SK-N-SH (cell line): ENCODE results near the gene PDE2A. TPM values are rescaled to one million over a fixed set of nuclear protein-coding genes. Genes with fewer than 3 reads are reported as not detected.

Experiments
- CTCF ChIA-PET: fragments of 300-600, 350-600 bp; formaldehyde crosslinking; extraction: SDS; loops from one replicate; lab custom pipeline; 2021; lab: Yijun Ruan, JAX
- POLR2A ChIA-PET: fragments of 350-600 bp; sonication (Branson Sonifier 250); formaldehyde crosslinking; extraction: SDS; loops from one replicate; lab custom pipeline; 2020; ENCODE audit warnings: antibody characterized with exemption, inconsistent platforms; lab: Yijun Ruan, JAX
- DNase-seq: peaks from one replicate; pipeline ENCODE4 v3.0.0; 2012
- H2AFZ ChIP-seq: fragments of 200-600 bp; sonication (generic); 2 replicates; pipeline ENCODE4 v1.8.1; 2016; ENCODE audit warnings: antibody characterized with exemption, mild to moderate bottlenecking, low read depth
- H3F3A ChIP-seq: fragments of 200-600 bp; sonication (generic); replicated peaks from 2 replicates; pipeline ENCODE3; 2016; ENCODE audit warnings: antibody characterized with exemption, mild to moderate bottlenecking; ENCODE audit not compliant: insufficient read depth
- H3K27ac ChIP-seq, 2 experiments: fragments of 200-500 bp in 1 of 2; fragments of 200-600 bp in 1 of 2; sonication (Bioruptor generic) in 1 of 2; sonication (generic), shearing (Covaris generic) in 1 of 2; 2 replicates each; pipeline versions ENCODE4 v1.5.1 to v1.6.1; 2014 to 2016; ENCODE audit warnings: low read depth in 2 of 2, inconsistent platforms in 1 of 2, low read length in 1 of 2, mild to moderate bottlenecking in 1 of 2, mixed read lengths in 1 of 2
- H3K27me3 ChIP-seq: fragments of 200-600 bp; sonication (generic), shearing (Covaris generic); 2 replicates; pipeline ENCODE4 v1.6.1; 2016; ENCODE audit warnings: mixed run types; ENCODE audit not compliant: insufficient read depth
- H3K36me3 ChIP-seq, 2 experiments: fragments of 200-500 bp in 1 of 2; fragments of 200-600 bp in 1 of 2; sonication (Bioruptor generic) in 1 of 2; sonication (generic) in 1 of 2; replicated peaks in 1 of 2; 2 replicates each; pipeline versions ENCODE3 to v1.5.1; 2014 to 2016; ENCODE audit warnings: low read length in 1 of 2, mild to moderate bottlenecking in 1 of 2; ENCODE audit not compliant: insufficient read depth in 2 of 2, control insufficient read depth in 1 of 2
- H3K4me1 ChIP-seq, 2 experiments: fragments of 200-500 bp in 1 of 2; fragments of 200-600 bp in 1 of 2; sonication (Bioruptor generic) in 1 of 2; sonication (generic), shearing (Covaris generic) in 1 of 2; 2 replicates each; pipeline versions ENCODE4 v1.5.1 to v1.6.1; 2014 to 2016; ENCODE audit warnings: low read depth in 1 of 2, low read length in 1 of 2, mixed run types in 1 of 2; ENCODE audit not compliant: insufficient read depth in 2 of 2, control insufficient read depth in 1 of 2
- H3K4me2 ChIP-seq: fragments of 200-600 bp; sonication (generic), shearing (Covaris generic); 2 replicates; pipeline ENCODE4 v1.6.1; 2017; ENCODE audit warnings: mixed run types
- H3K4me3 ChIP-seq, 2 experiments: fragments of 200-500 bp in 1 of 2; fragments of 200-600 bp in 1 of 2; sonication (Bioruptor generic) in 1 of 2; sonication (generic), shearing (Covaris generic) in 1 of 2; 2 replicates each; pipeline versions ENCODE4 v1.5.1 to v1.8.1; 2014 to 2016; ENCODE audit warnings: low read depth in 2 of 2, inconsistent platforms in 1 of 2, low read length in 1 of 2, mild to moderate bottlenecking in 1 of 2, mixed read lengths in 1 of 2, moderate library complexity in 1 of 2
- H3K79me2 ChIP-seq: fragments of 200-600 bp; sonication (generic); 2 replicates; pipeline ENCODE4 v1.8.1; 2017; ENCODE audit warnings: mild to moderate bottlenecking; ENCODE audit not compliant: insufficient read depth
- H3K9ac ChIP-seq: fragments of 200-600 bp; sonication (generic); 2 replicates; pipeline ENCODE4 v1.6.1; 2017; ENCODE audit warnings: mixed run types
- H3K9me2 ChIP-seq: fragments of 200-600 bp; sonication (generic); 2 replicates; pipeline ENCODE4 v1.6.1; 2017; ENCODE audit warnings: mixed run types
- H3K9me3 ChIP-seq: fragments of 200-600 bp; sonication (generic); 2 replicates; pipeline ENCODE4 v1.6.1; 2017; ENCODE audit warnings: mixed run types, mild to moderate bottlenecking, moderate library complexity
- H4K20me1 ChIP-seq: fragments of 200-600 bp; sonication (generic); 2 replicates; pipeline ENCODE4 v1.6.1; 2017; ENCODE audit warnings: mild to moderate bottlenecking, mixed run types; ENCODE audit not compliant: insufficient read depth
- ELF1 ChIP-seq: IDR thresholded peaks from 2 replicates; pipeline ENCODE4 v1.4.0; 2012
- EP300 ChIP-seq, 2 experiments: IDR thresholded peaks; 2 replicates each; pipeline versions ENCODE4 v1.4.0 to v1.6.1; 2012; ENCODE audit warnings: borderline replicate concordance in 1 of 2, low read depth in 1 of 2, low read length in 1 of 2
- EZH2phosphoT487 ChIP-seq: fragments of 200-600 bp; sonication (generic); IDR thresholded peaks from 2 replicates; pipeline ENCODE4 v1.6.1; 2017; ENCODE audit warnings: low read depth, mixed run types, mild to moderate bottlenecking, antibody characterized with exemption, moderate library complexity, borderline replicate concordance
- FOSL2 ChIP-seq: IDR thresholded peaks from 2 replicates; pipeline ENCODE4 v1.4.0; 2012; ENCODE audit warnings: low read depth, mild to moderate bottlenecking, moderate library complexity, borderline replicate concordance
- GABPA ChIP-seq: IDR thresholded peaks from 2 replicates; pipeline ENCODE4 v1.4.0; 2012; ENCODE audit warnings: low read depth, mild to moderate bottlenecking
- GATA2 ChIP-seq: sonication (generic); formaldehyde crosslinking; IDR thresholded peaks from 2 replicates; pipeline ENCODE4 v1.5.0; 2020; ENCODE audit warnings: mild to moderate bottlenecking, missing genetic modification reagents
- JUND ChIP-seq: IDR thresholded peaks from 2 replicates; pipeline ENCODE4 v1.4.0; 2012
- MXI1 ChIP-seq: IDR thresholded peaks from 2 replicates; pipeline ENCODE4 v1.6.1; 2012; ENCODE audit warnings: mild to moderate bottlenecking, low read depth, low read length, improper control_type of control experiment
- NFIC ChIP-seq: IDR thresholded peaks from 2 replicates; pipeline ENCODE4 v1.4.0; 2012; ENCODE audit warnings: borderline replicate concordance
- POLR2AphosphoS5 ChIP-seq: IDR thresholded peaks from 2 replicates; pipeline ENCODE4 v1.6.1; 2012; ENCODE audit warnings: low read depth, low read length
- RFX5 ChIP-seq: IDR thresholded peaks from 2 replicates; pipeline ENCODE4 v1.6.1; 2012; ENCODE audit warnings: mild to moderate bottlenecking, improper control_type of control experiment, low read length
- RXRA ChIP-seq: IDR thresholded peaks from 2 replicates; pipeline ENCODE4 v1.4.0; 2012; ENCODE audit warnings: low read depth, mild to moderate bottlenecking, borderline replicate concordance
- SIN3A ChIP-seq: IDR thresholded peaks from 2 replicates; pipeline ENCODE4 v1.6.1; 2012; ENCODE audit warnings: low read depth, mild to moderate bottlenecking, low read length, moderate library complexity, borderline replicate concordance
- SMC3 ChIP-seq: IDR thresholded peaks from 2 replicates; pipeline ENCODE4 v1.6.1; 2012; ENCODE audit warnings: low read depth, low read length, improper control_type of control experiment
- TCF12 ChIP-seq: IDR thresholded peaks from 2 replicates; pipeline ENCODE4 v1.4.0; 2012
- whole genome bisulfite sequencing: methylation state at CpG from one replicate; pipeline ENCODE4 v1.1.6; 2017; ENCODE audit warnings: low lambda C conversion rate; 5-methylcytosine and 5-hydroxymethylcytosine counted together
- polyA plus RNA-seq, 3 experiments: library from polyadenylated mRNA; depleted of rRNA; stranded (reverse); fragments of >200 nt; gene quantifications; 2 replicates each; pipeline ENCODE4 v1.2.3, GENCODE V29; 2012
- TF ChIP-seq, protein P1 (sequence below): IDR thresholded peaks from 2 replicates; pipeline ENCODE4 v1.4.0; 2012; ENCODE audit warnings: low read depth, borderline replicate concordance
- TF ChIP-seq, protein P2 (sequence below): fragments of 150-350 bp; IDR thresholded peaks from 2 replicates; pipeline ENCODE4 v1.6.1; 2017; ENCODE audit warnings: antibody characterized with exemption, low read length, low read depth, borderline replicate concordance
- TF ChIP-seq, protein P3 (sequence below): IDR thresholded peaks from 2 replicates; pipeline ENCODE4 v1.4.0; 2012; ENCODE audit warnings: low read depth

PDE2A gene
- polyA plus RNA-seq, 1 of the 3 experiments (the other 2 are of a cell fraction), result 0.43 TPM

DNA sequence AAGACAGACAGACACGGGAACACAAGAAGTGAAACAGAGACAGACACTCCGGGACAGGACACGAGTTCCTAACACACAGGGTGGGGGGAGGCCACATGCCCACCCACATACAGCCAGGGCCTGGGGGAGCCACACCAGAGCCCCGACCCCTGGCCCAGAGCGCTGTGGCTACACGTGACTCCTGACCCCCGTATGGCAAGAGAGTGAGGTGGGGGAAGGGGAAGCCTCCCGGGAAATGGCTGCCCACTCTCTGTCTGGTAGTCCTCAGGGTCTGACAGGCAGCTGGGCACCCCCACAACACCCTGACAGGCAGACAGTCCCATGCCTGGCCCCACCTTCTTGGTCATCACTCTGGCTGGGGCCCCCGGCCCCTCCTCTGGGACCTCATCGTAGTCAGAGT, 38.6 kb upstream of the PDE2A start (continued):
- TF ChIP-seq, protein P1, sequence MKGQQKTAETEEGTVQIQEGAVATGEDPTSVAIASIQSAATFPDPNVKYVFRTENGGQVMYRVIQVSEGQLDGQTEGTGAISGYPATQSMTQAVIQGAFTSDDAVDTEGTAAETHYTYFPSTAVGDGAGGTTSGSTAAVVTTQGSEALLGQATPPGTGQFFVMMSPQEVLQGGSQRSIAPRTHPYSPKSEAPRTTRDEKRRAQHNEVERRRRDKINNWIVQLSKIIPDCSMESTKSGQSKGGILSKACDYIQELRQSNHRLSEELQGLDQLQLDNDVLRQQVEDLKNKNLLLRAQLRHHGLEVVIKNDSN, result no peak
- TF ChIP-seq GABPA (no peak), JUND (no peak), EZH2phosphoT487 (no peak)
- TF ChIP-seq, protein P2, sequence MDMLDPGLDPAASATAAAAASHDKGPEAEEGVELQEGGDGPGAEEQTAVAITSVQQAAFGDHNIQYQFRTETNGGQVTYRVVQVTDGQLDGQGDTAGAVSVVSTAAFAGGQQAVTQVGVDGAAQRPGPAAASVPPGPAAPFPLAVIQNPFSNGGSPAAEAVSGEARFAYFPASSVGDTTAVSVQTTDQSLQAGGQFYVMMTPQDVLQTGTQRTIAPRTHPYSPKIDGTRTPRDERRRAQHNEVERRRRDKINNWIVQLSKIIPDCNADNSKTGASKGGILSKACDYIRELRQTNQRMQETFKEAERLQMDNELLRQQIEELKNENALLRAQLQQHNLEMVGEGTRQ, result no peak
- TF ChIP-seq, protein P3, sequence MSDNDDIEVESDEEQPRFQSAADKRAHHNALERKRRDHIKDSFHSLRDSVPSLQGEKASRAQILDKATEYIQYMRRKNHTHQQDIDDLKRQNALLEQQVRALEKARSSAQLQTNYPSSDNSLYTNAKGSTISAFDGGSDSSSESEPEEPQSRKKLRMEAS, result no peak
- TF ChIP-seq, all 33 proteins: peak for 0

DNA sequence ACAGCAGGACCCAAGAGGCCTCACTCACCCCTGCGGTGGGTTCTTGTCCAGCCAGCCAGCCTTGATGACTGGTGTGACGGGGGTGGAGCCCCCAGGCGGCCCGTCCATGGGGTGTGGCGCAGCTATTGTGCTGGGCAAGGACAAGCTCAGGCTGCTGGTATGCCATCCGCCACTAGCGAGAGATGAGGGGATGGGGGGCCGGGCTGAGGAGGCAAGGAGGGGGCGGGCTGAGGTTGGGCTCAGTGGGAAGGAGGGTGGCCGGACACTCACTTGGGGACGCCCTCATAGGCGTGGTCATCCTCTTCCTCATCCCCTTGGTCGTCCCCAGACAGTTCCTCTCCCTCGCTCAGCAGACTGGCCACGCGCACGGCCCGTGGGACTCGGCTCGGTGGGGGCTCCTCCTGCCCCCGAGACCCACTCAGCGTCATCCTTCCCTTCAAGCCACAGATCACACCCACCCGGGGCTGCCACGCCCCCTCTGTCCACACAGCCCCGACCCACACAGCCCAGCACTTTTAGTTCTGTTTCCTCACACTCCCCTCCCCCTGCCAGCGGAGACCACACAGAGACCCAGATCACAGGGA, 38.0 kb upstream of the PDE2A start:
- H3K9me2 ChIP-seq, result no peaks in the 10 kb centered on the region
- H3K9ac ChIP-seq, result no peak overlapping the region
- H3K27me3 ChIP-seq, result no peaks in the 10 kb centered on the region
- POLR2A ChIA-PET, result no interaction called here
- peaks cover 0 to 33% of the 10 kb centered on the region in 2 experiments; a peak in 1 of 4 replicates for H3K4me1 ChIP-seq
- H3F3A ChIP-seq, result no peaks in the 10 kb centered on the region
- peak overlapping the region in 1 of 2 experiments; percentile 51; a peak in 2 of 4 replicates for H3K27ac ChIP-seq
- no peak overlapping the region for H3K4me3 ChIP-seq
- CTCF ChIA-PET, result interaction anchor here (4.4 kb wide), 1 partner anchor 28 kb away, joined by 17 read pairs; no protein-coding TSS in a partner anchor
- peaks cover 5% of the 10 kb centered on the region; the same call in 1 of the 2 replicates for H3K79me2 ChIP-seq
- H2AFZ ChIP-seq, result no peak overlapping the region
- no peak overlapping the region for H3K4me2 ChIP-seq
- peaks cover 2 to 24% of the 10 kb centered on the region in 2 experiments for H3K36me3 ChIP-seq
- WGBS, result 89% methylated on average over 21 of the region's 26 CpGs
- no peak for TF ChIP-seq GABPA
- no peak for TF ChIP-seq SIN3A
- no peak for TF ChIP-seq EP300 (IDR thresholded peaks at IDR 0.05; ENCODE audit: borderline replicate concordance in 1 of 2, low read depth in 1 of 2, low read length in 1 of 2)
- no peak for TF ChIP-seq FOSL2
- TF ChIP-seq NFIC, result no peak
- no peak for TF ChIP-seq POLR2AphosphoS5
- TF ChIP-seq, protein P2, result no peak
- no peak for TF ChIP-seq MXI1
- no peak for TF ChIP-seq GATA2 (CRISPR knock-in tag)
- TF ChIP-seq ELF1, result no peak
- no peak for TF ChIP-seq SMC3
- no peak for TF ChIP-seq RXRA
- TF ChIP-seq RFX5, result no peak
- no peak for TF ChIP-seq TCF12
- TF ChIP-seq, protein P1, result no peak
- no peaks in the 10 kb centered on the region for H3K9me3 ChIP-seq
- peaks cover 16% of the 10 kb centered on the region for H4K20me1 ChIP-seq
- DNase-seq, result peak; percentile 52
